Muscle of arm (tissue), 12 donors: ENCODE measurements around the gene IPCEF1. TPM values are rescaled to one million over a fixed set of nuclear protein-coding genes. Genes with fewer than 3 reads are reported as not detected.
"Not testable (repeated sequence)": the region's sequence is repeated elsewhere in the genome, so short reads cannot be mapped to it uniquely, and the experiment has no call there.

ENCODE experiments used
- DNase-seq: peaks from one replicate; pipeline ENCODE4 v3.0.0-alpha.2; 2013
- polyA plus RNA-seq, 12 donors: library from polyadenylated mRNA; unstranded; fragments of 120-200 nt; gene quantifications; one replicate each; pipeline ENCODE4 v1.2.1, GENCODE V29; 2013; ENCODE audit not compliant: insufficient read length in 12 of 12

IPCEF1 gene
- polyA plus RNA-seq, 12 donors: 0.74 to 2.4 (median 1.2) TPM; not detected in 2

DNA sequence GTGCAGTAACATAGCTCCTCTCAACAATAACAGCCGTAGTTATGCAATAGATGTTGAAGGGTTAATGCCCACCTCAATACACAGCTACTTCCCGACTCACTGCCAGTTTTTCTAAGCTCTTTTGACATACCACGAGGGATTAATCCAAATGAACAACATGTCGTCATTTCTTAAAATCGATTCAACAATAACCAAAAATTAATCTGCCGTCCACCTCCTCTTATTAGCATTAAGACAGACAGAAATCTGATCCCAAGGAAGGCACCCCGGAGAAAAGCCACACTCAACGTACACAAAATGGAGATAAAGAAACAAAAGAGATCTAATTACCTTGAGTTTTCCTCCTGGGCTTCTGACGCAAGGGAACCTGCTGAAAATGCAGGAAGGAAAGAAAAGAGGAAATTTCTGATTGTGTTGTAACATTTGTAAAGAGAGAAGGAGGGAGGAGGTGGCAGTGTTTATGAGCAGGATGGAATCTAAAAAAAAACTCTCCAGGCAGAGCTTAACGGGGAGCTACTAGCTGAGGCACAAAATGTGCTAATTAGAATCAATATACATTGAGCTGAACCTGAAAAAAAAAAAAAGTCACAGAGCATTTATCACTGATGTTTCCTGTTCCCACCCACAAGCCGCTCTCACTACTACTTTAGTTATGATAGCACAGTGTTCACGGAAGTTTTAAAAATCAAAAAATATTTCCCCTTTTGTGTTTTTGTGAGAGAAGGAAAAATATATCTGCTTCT, 109.3 kb downstream of the IPCEF1 start:
- no peak for DNase-seq

DNA sequence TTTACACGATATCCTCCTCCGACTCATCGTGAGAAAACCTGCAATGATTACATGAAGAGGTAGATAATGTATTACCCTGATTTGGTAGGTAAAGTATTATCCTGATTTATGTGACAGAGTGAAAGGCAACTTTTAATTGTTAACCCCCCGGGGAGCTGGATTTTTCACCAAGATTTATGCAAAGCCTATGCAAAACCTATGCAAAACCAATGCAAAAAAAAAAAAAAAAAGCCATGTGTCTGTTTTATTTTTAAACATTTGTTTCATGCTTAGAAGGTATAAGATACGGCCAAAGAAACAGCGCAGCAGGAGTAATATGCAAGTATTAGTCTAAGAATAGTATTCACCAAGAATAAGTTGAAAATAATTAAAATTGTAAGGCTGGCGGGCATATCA, 109.9 kb downstream of the IPCEF1 start:
- no peak for DNase-seq

DNA sequence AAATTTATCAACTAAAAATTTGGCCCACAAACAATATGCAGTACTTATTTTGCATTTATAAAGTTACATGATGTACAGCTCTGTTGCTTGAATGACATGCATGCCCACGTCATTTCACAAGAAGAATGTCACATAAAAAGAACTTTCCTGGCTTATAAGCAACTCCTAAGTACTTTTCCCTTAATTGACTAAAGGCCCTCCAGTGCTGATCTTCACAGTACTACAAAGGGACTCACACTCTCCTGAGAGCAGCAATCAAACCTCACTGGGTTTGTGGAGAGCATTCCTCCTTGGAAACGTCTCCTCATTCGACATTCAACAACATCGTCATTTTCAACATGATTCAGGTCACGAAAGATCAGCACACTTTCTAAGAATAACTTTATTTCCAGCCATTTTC, 111.1 kb downstream of the IPCEF1 start:
- DNase-seq: no peak

DNA sequence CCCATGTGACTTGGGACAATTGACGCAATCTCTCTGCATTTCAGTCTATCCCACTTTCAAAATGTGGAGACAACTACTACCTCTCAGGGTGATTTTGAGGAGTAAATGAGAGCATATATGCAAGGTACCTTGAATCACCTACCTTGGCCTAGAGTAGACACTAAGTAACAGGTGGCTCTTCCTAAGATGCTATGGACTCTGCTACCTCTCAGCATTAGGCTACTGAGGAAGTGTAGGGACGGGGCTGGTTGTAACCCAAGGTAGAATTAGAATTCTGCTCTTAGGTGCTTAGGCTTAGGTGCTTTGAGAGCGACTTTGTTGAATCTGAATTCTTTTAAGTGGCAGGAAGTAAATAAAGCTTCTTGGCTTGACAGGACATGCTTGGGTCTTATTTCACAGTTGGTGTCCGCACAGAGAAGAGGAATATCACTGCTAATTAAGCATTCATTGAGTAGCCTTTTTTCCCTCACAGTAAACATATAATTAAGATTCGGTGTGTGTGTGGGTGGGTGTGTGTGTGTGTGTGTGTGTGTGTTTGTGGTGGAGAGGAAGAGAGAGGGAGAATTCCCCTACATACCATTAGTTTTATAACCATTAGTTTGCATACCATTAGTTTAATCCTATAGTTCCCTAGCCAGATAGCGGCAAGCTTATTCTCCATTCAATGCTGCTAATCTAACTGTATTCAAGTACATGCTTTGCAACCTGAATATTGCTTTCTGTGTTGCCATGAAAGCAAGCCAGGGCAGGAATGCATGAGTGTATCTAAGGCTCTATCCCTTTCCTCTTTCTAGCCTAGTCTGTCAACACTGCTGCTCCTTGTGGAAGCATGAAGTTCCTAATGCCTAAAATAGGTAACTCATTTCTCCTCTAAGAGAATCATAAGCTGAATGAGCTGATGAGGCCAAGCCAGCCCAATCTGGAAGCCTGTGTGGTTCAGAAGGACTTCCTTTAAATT, 112.5 kb downstream of the IPCEF1 start:
- no peak for DNase-seq

DNA sequence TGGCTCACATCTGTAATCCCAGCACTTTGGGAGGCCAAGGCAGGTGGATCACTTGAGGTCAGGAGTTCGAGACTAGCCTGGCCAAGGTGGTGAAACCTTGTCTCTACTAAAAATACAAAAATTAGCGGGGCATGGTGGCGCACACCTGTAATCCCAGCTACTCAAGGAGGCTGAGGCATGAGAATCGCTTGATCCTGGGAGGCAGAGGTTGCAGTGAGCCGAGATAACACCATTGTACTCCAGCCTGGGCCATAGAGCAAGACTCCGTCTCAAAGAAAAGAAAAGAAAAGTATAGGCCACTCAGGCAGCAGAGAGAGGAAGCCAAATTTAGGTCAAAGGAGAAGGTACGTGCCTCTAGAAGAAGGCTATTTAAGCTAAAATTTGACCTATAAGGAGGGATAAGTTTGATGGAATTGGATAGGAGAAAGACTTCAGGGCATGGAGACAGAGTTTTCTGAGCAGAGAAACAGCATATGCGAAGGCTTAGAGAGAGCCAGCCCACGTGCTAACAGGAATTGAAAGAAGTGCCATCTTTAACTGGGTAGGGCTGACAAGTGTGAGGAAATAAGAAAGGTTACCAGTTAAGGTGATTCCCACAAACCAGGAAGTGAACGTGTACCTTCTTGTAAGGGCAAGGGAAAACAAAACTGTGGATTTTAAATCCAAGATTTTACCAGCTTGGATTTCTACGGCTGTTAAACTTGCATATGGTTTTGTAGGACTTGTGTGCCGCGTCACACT, 113.8 kb downstream of the IPCEF1 start:
- DNase-seq: no peak

DNA sequence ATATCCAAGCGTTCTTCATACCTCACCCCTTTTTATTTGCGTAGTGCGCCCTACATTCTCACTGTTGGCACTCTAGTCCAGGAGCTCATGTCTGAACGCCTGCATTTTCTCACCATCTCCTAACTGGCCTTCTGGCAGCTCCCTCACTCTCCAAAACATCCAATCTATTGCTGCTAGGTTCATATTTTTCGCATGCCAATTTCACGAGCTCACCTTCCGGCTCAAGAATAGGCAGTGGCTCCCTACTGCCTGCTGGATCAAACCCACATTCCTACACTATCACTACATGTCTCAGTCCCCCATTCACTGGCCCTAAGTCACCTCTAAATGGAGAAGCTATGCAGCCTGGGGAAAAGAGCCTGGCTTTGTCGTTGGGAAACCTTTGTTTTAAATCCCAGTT, 115.0 kb downstream of the IPCEF1 start:
- no peak for DNase-seq

DNA sequence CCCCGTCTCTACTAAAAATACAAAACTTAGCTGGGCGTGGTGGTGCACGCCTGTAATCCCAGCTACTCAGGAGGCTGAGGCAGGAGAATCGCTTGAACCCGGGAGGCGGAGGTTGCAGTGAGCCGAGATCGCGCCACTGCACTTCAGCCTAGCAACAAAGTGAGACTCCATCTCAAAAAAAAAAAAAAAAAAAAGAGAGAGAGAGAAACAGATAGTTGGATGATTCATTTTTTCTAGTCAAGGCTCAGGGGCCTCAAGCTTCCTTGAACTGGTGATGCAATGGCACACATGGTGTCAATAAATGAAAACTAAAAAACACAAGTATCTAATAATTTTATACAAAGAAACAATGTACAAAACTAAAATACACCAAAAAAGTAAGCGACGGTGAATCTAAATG, 115.5 kb downstream of the IPCEF1 start:
- not testable (repeated sequence) for DNase-seq

DNA sequence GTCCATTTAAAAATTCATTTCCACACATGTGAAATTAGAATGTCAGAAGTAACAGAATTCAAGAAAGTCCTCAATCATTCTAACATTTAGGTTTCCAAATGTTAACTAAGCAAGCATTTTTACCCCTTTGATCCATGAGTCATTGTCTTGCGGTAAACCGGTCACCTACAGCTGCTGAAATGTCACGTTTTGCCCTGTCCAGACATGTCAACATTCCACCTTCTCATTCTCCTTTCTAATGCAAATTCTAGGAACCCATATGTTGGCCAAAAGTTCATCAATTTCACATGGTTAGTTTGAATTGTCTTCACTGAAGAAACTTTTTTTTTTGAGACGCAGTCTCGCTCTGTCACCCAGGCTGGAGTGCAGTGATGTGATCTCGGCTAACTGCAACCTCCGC, 117.2 kb downstream of the IPCEF1 start:
- DNase-seq: no peak

DNA sequence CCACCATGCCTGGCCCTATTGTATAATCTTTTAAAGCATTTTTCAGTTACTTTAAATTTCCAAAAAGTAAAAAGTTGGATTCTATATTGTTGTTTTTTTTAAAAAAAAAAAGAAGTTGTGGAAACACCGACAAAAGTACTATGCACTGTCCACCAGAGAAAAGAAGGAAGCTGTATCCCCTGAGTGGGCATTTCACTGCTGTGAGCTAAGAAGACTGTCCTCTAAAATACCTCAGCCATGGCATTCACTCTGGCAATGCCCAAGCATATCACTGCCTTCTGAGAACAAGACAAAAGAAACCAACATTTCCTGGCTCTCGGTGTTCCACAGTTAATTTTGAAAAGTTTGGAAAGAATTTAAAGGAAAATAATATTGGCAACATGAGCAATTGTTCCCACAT, 117.8 kb downstream of the IPCEF1 start:
- DNase-seq: no peak

DNA sequence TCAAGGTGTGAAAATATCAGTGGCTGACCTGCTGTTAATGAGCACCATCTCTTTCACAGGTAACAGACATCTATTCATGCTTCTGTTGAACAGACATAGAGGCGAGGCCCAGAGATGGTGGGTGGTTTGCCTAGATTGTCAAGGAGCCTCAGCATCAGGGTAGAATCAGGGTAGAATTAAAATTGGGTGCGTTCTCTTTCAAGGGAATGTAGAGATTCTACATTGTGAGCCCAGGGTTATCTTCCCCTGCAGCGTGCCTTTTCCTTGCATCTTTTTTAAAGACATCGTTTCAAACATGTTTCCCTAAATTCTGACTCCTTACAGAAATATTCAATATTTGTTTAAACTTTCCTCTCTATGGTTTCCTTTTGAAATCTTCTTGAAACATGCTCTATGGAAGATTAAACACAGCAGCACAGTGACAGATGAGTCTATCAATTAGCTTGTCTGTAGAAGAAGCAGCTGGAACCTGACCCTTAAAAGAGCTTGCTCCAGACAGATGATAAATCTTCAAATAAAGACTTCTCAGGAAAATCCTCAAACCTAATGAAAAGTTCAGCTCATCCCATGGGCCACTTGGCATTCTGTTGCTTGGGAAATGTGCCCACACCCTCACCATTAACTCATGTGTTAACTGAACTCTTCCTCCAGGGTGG, 119.8 kb downstream of the IPCEF1 start:
- no peak for DNase-seq

DNA sequence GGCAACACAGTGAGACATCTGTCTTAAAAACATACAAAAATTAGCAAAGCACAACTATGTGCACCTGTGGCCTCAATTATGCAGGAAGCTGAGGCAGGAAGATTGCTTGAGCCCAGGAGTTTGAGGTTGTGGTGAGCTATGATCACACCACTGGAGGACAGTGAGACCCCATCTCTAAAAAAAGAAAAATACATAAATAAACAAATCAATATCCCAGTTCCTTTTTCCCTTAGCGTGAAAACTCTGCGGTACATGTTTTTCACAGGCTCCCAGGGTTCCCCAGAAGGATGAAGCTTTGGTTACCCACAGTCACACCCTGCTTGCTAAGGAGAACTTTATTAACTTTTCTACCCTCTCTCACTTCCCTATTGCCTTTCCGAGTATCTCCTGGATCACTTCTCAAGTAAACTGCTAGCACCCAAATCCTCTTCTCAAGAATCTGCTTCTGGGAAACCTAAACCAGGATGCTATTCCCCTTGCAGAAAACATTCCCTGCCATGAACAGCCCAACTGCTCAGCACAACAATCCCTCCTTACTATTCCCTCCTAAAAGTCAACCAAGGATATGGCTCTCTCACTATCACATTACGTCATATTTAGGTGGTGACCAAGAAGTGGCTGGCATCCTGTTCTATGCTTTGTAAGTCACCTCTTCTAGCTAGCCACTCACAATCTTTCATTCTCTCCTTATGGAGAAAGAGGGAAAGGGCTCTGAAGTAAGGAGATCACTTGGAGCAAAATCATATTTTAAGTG, 122.4 kb downstream of the IPCEF1 start:
- DNase-seq: no peak

DNA sequence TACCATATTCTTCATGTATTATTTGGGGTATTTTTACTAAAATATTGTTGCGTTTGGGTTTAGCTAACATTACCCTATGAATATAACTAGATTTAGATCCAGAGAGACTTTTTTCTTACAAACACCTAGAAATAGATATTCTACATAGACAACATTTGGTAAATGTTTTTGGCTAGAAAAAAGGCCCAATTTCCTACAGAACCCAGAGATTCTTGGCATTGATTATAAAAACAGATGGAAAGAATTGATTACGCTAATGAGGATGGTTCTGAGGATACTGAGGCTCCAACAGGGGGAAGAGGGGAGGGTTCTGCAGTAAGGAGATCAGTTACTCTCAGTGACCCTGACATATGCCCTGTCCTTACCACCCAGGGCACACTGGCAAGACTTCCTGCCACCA, 123.2 kb downstream of the IPCEF1 start:
- no peak for DNase-seq

DNA sequence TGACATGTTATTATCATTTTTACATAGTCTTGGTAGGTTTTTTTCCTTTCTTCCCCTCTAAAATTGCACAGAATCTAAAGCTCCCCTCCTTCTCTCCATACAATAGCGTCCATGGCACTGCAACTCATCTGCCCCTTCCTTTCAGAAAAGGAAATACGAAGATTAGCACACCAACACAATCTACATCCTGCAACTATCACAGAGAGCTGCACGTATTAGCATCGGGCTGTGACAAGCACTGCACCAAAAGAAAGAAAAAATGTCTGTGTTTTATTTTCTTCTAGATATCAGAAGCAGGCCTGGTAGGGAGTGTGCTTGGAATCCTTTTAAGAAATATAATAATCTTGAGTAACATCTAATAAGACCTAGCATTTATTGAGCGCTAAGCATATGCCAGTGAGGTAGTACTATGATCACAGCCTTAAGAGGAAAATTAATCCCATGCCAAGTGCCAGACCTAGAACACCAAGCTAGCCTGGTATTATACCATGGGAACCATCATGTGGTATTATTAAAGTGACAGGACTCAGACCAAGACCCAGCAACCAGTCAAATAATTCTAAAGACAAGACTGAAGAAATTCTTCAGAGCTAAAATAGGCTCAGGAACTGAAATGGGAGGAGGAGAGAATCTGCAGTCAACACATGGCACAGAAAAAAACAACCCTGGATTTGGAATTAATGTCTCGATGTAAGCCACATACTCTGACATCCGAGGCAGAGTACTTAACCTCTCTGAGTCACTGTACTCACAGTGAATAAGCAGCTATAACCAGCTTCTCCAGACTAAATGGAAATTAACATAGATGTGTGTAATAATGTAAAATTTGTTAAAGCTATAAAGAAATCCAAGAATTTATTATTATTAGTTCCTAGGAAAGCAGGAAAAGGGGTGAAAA, 124.3 kb downstream of the IPCEF1 start:
- no peak for DNase-seq

DNA sequence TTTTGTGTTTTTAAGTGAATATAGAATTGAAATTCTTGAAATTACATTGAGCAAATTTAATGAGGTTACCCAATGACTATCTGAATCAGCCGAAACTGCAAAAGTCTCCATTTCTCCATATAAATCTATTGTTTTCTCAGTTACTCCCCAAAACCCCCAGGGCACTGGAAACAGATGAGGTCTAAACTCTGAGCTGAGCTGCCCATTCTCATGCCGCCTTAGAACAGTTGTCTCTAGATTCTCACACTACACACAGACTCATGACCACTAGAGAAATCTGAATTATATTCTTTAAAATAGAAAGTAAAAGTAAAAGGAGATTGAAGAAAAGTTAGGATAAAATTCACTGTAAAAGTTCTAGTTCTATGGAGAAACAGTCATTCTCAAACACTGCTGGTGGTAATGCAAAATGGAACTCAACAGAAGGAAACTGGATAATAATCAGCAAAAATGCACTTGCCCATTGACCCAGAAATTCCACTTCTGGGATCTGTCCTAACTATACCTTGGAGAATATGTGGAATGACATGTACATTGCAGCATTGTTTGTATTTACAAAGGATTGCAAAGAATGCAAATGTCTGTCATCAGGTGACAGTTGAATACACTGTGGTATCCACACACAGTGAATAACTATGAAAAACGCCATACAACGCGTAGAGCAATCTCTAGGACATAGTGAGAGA, 125.5 kb downstream of the IPCEF1 start:
- DNase-seq: no peak

DNA sequence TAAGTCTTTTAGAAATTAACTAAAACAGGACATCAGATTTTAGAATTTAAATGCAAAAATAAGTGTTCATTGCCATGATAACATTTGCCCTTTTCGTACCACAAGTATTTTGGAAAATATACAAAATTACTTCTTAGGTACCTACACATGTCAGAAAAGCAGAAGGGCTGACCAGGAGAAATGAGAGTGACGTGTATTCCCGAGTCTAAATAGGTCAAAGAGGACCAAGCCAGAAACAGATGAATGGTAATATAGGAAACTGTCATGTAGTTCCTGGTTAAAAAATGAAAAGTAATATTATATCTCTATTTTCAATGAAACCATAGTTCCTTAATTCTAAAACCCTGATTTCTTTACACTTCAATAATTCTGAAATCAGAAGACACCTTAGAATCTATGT, 126.2 kb downstream of the IPCEF1 start:
- DNase-seq: no peak

DNA sequence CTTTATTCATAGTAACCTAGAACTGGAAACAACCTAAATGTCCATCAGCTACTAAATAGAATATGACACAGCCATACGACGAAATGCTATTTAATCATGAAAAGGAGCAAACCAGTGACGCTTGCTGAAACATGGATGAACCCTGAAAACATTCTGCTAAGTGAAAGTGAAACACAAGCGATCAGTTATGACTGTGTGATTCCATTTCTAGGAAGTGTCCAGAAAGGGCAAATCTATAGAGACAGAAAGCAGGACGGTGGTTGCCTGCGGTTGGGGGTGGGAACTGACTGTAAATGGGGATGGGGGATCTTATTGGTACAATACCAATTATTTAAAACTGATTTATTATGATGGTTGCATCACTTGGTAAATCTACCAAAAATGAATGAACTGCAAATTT, 126.8 kb downstream of the IPCEF1 start:
- DNase-seq: no peak

DNA sequence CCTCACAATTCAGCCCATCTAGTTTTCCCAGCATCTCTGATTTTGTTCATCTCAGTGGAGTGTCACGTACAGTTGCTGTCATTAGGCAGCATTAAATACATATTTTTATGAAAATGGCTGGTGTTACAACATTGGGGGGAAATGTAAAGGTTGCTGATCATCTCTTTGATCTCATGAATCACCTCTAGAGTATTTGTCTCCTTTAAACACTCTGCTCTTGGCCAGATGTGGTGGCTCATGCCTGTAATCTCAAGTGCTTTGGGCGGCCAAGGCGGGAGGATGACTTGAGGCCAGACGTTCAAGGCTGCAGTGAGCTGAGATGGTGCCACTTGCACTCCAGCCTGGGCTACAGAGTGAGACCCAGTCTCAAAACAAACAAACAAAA, 128.1 kb downstream of the IPCEF1 start:
- DNase-seq: no peak

DNA sequence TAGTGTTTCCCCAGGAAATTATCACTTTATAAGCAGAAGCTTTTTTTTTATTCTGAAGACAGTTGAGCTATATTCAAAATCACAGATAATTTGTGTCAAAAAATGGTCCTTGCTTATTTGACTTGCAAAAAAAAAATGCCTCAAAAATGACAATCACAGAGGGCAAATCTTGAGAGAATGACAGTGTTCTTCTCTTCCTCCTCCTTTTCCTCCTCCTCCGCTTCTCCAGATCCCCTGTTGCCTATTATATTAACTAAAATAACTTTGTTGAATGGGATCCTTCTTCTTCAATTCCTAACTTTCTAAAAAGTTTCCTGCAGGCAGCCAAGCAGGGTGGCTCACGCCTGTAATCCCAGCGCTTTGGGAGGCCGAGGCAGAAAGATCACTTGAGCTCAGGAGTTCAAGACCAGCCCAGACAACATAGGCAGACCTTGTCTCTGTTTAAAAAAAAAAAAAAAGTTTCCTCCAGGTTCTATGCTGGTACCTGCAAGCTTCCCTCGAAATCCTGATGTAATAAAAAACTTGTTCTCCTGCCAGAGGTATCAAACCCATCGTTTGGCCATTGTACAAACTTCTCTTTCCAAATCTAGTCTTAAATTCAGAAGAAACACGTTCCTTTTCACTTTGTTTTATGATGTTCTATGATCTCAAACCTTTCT, 128.6 kb downstream of the IPCEF1 start:
- DNase-seq: no peak

DNA sequence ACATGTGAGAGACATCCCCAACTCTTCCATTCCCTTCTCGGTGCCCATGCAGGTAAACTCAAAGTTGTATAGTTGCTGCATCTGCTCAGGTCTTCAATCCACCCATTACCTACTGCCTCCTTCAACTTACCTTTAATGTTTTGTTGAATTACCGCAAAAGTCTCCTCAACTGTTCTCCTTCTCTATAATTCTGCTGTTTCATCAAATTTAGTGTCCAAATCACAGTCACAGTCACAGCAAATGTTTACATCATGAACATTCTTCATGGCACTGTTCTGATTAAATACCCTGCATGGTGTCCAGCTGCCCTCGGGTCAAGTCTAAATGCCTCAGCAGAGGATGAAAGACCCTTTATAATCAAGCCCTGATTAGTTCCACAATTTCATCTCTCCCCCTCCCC, 130.1 kb downstream of the IPCEF1 start:
- DNase-seq: no peak
